H1 (cell line): ENCODE results near the gene PCP4L1. TPM values are rescaled to one million over a fixed set of nuclear protein-coding genes. Genes with fewer than 3 reads are reported as not detected.

Experiments
- BACH1 ChIP-seq: IDR thresholded peaks from 2 replicates; pipeline ENCODE4 v1.6.1; 2012; ENCODE audit warnings: low read length, improper control_type of control experiment
- CBX5 ChIP-seq: fragments of 300-800, 300-1000 bp; sonication (generic); IDR thresholded peaks from 2 replicates; pipeline ENCODE4 v1.7.1; 2016; ENCODE audit warnings: antibody characterized with exemption, low read length, low read depth
- CEBPB ChIP-seq: IDR thresholded peaks from 2 replicates; pipeline ENCODE4 v1.6.1; 2012; ENCODE audit warnings: low read depth, low read length
- CHD2 ChIP-seq: IDR thresholded peaks from 2 replicates; pipeline ENCODE4 v1.6.1; 2012; ENCODE audit warnings: low read length, improper control_type of control experiment
- CHD7 ChIP-seq: fragments of 300-600 bp; sonication (generic); IDR thresholded peaks from 2 replicates; pipeline ENCODE4 v1.7.1; 2012; ENCODE audit warnings: low read length, moderate library complexity, mild to moderate bottlenecking, inconsistent platforms; ENCODE audit not compliant: insufficient replicate concordance
- EP300 ChIP-seq, 2 experiments: IDR thresholded peaks; 1 replicate in 1 of 2; 2 replicates in 1 of 2; pipeline ENCODE4 v1.6.1; 2011 to 2012; ENCODE audit warnings: low read depth in 2 of 2, low read length in 2 of 2, mild to moderate bottlenecking in 2 of 2, borderline replicate concordance in 1 of 2, inconsistent platforms in 1 of 2, moderate library complexity in 1 of 2
- HDAC6 ChIP-seq: IDR thresholded peaks from one replicate; pipeline ENCODE4 v1.7.1; 2012; ENCODE audit warnings: low read depth, mild to moderate bottlenecking, inconsistent platforms, low read length, moderate library complexity
- MAFK ChIP-seq: IDR thresholded peaks from 2 replicates; pipeline ENCODE4 v1.6.1; 2012; ENCODE audit warnings: low read depth, mild to moderate bottlenecking, improper control_type of control experiment, low read length
- POLR2AphosphoS5 ChIP-seq: IDR thresholded peaks from 2 replicates; pipeline ENCODE4 v1.6.1; 2011; ENCODE audit warnings: low read depth, low read length
- SIRT6 ChIP-seq: IDR thresholded peaks from one replicate; pipeline ENCODE4 v1.7.1; 2012; ENCODE audit warnings: low read length, inconsistent platforms
- SP4 ChIP-seq: IDR thresholded peaks from 2 replicates; pipeline ENCODE4 v1.6.1; 2012; ENCODE audit warnings: low read length, inconsistent platforms
- TAF7 ChIP-seq: optimal IDR thresholded peaks from 2 replicates; pipeline ENCODE3; 2011; ENCODE audit warnings: low read depth, mild to moderate bottlenecking, inconsistent platforms, low read length, moderate library complexity, borderline replicate concordance
- YY1 ChIP-seq: IDR thresholded peaks from 2 replicates; pipeline ENCODE4 v1.6.1; 2011; ENCODE audit warnings: low read depth, mild to moderate bottlenecking, low read length
- polyA plus RNA-seq, 7 experiments: library from polyadenylated mRNA; depleted of rRNA in 3 of 7; stranded (reverse) in 5 of 7; unstranded in 2 of 7; fragments of >200 nt in 5 of 7; fragments of 200-250 nt in 2 of 7; gene quantifications; 1 replicate in 5 of 7; 2 replicates in 1 of 7; 4 replicates in 1 of 7; pipeline versions ENCODE4 v1.2.1 to v1.2.3, GENCODE V29; 2011 to 2013; ENCODE audit warnings: missing spikeins in 2 of 7, mixed read lengths in 2 of 7
- total RNA-seq: library from RNA; stranded (reverse); fragmentation: NEBNext Ultra II Directional; extraction: Animal tissue kit (Norgen Biotek cat#: 25700); gene quantifications from 2 replicates; pipeline ENCODE4 v1.2.1, GENCODE V29; 2021

Gene PCP4L1
- total and polyA plus RNA-seq, 2 of the 8 experiments (the other 6 are each of a cell fraction or from before 2014, with no cell fraction given) = 0.41 to 1.0 TPM

DNA sequence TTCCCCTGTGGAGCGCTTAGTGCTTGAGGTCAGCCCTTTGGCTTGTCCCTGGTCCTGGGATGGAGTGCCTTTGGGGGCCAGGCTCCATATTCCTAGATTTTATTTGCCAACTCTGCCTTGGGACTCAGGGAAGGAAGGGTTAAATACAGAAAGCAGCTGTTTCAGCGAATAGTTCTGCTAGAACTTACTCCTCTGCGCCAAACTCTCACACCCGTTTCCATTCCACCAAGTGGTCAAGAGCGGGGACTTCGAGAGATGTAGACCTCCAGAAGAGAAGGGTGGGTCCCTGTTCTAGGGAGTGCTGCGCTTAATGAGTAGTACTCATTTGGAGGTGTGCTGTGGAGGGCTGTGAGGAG, 33.4 kb upstream of the PCP4L1 start (continued):
- TF ChIP-seq CHD7 (no peak), MAFK (no peak), SP4 (no peak), BACH1 (no peak), HDAC6 (no peak), SIRT6 (no peak), CHD2 (no peak), CBX5 (no peak), CEBPB (no peak), EP300 (IDR thresholded peaks at IDR 0.05; ENCODE audit: borderline replicate concordance in 1 of 2, low read depth in 2 of 2, low read length in 2 of 2) (no peak), TAF7 (no peak), YY1 (no peak), POLR2AphosphoS5 (no peak)
